ENCODE results near the gene MAN2C1. TPM values are rescaled to one million over a fixed set of nuclear protein-coding genes. Genes with fewer than 3 reads are reported as not detected.

The MAN2C1 gene
- polyA plus RNA-seq, 1 donor, result 113 TPM

Other genes with a start within 250 kb of the MAN2C1 start
- 9.7 TPM for gene C15orf39, start 166.7 kb downstream of the MAN2C1 start, polyA plus RNA-seq (ENCODE audit: insufficient read length)
- gene GOLGA6C, start 110.3 kb downstream of the MAN2C1 start, polyA plus RNA-seq (ENCODE audit: insufficient read length), result not detected
- gene GOLGA6D, start 85.8 kb downstream of the MAN2C1 start, polyA plus RNA-seq (ENCODE audit: insufficient read length), result 0.25 TPM
- gene COMMD4, start 32.5 kb downstream of the MAN2C1 start, polyA plus RNA-seq (ENCODE audit: insufficient read length), result 39.2 TPM
- 8.8 TPM for gene NEIL1, start 21.6 kb downstream of the MAN2C1 start, polyA plus RNA-seq (ENCODE audit: insufficient read length)
- 33.5 TPM for gene SIN3A, start 83.1 kb upstream of the MAN2C1 start, polyA plus RNA-seq (ENCODE audit: insufficient read length)
- gene PTPN9, start 210.7 kb upstream of the MAN2C1 start, polyA plus RNA-seq (ENCODE audit: insufficient read length), result 18.8 TPM

All from hindlimb muscle (tissue), 1 donor.